PC-3 (cell line): Measurements from ENCODE around the gene EHHADH.

Experiments used
- EZH2phosphoT487 ChIP-seq: fragments of 300-600 bp; sonication (generic); IDR thresholded peaks from 2 replicates; pipeline ENCODE4 v1.6.1; 2018; ENCODE audit warnings: mild to moderate bottlenecking, antibody characterized with exemption, low read length, borderline replicate concordance
- TF ChIP-seq, protein P1 (sequence below): fragments of 300-600 bp; sonication (generic); conservative IDR thresholded peaks from 2 replicates; pipeline ENCODE4 v1.5.1; 2017; ENCODE audit warnings: antibody characterized with exemption, low read depth, mild to moderate bottlenecking, low read length

DNA sequence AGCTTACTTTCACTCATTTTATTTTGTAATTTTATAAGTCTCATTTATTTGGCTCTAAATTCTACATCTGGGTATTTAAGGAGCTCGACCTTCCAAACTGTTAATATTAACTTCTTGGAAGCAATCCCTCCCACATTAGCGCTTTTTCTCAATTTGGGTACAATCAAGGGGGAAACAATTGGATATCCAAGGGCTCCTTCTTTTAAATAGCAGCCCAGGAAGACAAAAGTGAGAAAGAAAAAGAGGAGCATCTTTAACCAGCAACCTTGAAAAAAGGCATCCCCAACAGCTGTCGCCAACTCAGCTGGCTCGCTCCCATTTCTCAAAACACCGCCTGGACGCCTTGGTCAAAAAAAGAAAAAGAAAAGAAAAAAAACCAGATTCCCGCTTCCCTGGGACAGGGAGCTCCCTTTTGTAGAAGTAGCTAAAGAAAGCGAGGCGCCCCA is 101.9 kb downstream of the EHHADH start:
- TF ChIP-seq, protein P1, sequence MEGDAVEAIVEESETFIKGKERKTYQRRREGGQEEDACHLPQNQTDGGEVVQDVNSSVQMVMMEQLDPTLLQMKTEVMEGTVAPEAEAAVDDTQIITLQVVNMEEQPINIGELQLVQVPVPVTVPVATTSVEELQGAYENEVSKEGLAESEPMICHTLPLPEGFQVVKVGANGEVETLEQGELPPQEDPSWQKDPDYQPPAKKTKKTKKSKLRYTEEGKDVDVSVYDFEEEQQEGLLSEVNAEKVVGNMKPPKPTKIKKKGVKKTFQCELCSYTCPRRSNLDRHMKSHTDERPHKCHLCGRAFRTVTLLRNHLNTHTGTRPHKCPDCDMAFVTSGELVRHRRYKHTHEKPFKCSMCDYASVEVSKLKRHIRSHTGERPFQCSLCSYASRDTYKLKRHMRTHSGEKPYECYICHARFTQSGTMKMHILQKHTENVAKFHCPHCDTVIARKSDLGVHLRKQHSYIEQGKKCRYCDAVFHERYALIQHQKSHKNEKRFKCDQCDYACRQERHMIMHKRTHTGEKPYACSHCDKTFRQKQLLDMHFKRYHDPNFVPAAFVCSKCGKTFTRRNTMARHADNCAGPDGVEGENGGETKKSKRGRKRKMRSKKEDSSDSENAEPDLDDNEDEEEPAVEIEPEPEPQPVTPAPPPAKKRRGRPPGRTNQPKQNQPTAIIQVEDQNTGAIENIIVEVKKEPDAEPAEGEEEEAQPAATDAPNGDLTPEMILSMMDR = no peak
- TF ChIP-seq EZH2phosphoT487 = no peak; the same call in 1 of the 2 replicates
